ENCODE data around the gene STK24. TPM values are rescaled to one million over a fixed set of nuclear protein-coding genes. Genes with fewer than 3 reads are reported as not detected.

STK24 gene
- total and polyA plus RNA-seq, 2 of the 8 experiments (the other 6 are each of a cell fraction or from before 2014, with no cell fraction given): 62.8 to 143 TPM

GRCh38 chr13:98598043-98598442, 21.1 kb upstream of the STK24 start (continued):
- no peak for TF ChIP-seq YY1 (IDR thresholded peaks at IDR 0.05; ENCODE audit: low read depth, low read length)
